HuH-7.5 (cell line): ENCODE data around the gene PHLPP1.

Source experiments
- DNase-seq: peaks from one replicate; pipeline ENCODE4 v3.0.0; 2011; ENCODE audit warnings: low spot score

PHLPP1 gene

GRCh38 chr18:62942578-62942977 lies 227.2 kb downstream of the PHLPP1 start:
- DNase-seq: no peak

GRCh38 chr18:62944454-62944853 lies 229.1 kb downstream of the PHLPP1 start:
- DNase-seq: no peak

GRCh38 chr18:62948788-62949187 lies 233.4 kb downstream of the PHLPP1 start:
- DNase-seq: no peak

- no peak for DNase-seq
Measured at GRCh38 chr18:62950246-62950645, 234.9 kb downstream of the PHLPP1 start.

- no peak for DNase-seq
Measured at GRCh38 chr18:62952807-62953206, 237.5 kb downstream of the PHLPP1 start.

- no peak for DNase-seq
Measured at GRCh38 chr18:62953663-62954062, 238.3 kb downstream of the PHLPP1 start.

- no peak for DNase-seq
Measured at GRCh38 chr18:62954366-62954765, 239.0 kb downstream of the PHLPP1 start.

GRCh38 chr18:62957885-62958472 lies 242.6 kb downstream of the PHLPP1 start:
- DNase-seq: no peak

GRCh38 chr18:62959481-62959880 lies 244.1 kb downstream of the PHLPP1 start:
- DNase-seq: no peak

GRCh38 chr18:62963507-62963906 lies 248.2 kb downstream of the PHLPP1 start:
- DNase-seq: no peak

GRCh38 chr18:62964432-62964831 lies 249.1 kb downstream of the PHLPP1 start:
- no peak for DNase-seq

GRCh38 chr18:62967089-62967488 lies 251.7 kb downstream of the PHLPP1 start:
- no peak for DNase-seq

GRCh38 chr18:62973689-62974088 lies 258.3 kb downstream of the PHLPP1 start:
- DNase-seq: no peak

GRCh38 chr18:62974388-62974787 lies 259.0 kb downstream of the PHLPP1 start:
- DNase-seq: no peak

GRCh38 chr18:62974928-62975675 lies 259.8 kb downstream of the PHLPP1 start:
- DNase-seq: no peak

GRCh38 chr18:62975785-62976184 lies 260.4 kb downstream of the PHLPP1 start:
- DNase-seq: no peak

GRCh38 chr18:62976227-62976626 lies 260.9 kb downstream of the PHLPP1 start:
- no peak for DNase-seq

GRCh38 chr18:62977512-62977911 lies 262.2 kb downstream of the PHLPP1 start:
- no peak for DNase-seq

- no peak for DNase-seq
Measured at GRCh38 chr18:62978251-62979049, 263.1 kb downstream of the PHLPP1 start.

GRCh38 chr18:62979176-62979575 lies 263.8 kb downstream of the PHLPP1 start:
- DNase-seq: no peak

- DNase-seq: no peak
Measured at GRCh38 chr18:62979900-62980299, 264.6 kb downstream of the PHLPP1 start.

GRCh38 chr18:62981566-62981965 lies 266.2 kb downstream of the PHLPP1 start:
- no peak for DNase-seq
